ENCODE results near the gene DIPK1A.

The DIPK1A gene

GRCh38 chr1:92944901-92945747, 16.1 kb downstream of the DIPK1A start:
- no peak overlapping the region for H3K4me3 ChIP-seq (ENCODE audit: low read length)
- H3K27me3 ChIP-seq (ENCODE audit: control insufficient read depth, insufficient read depth, low read length) = no peaks in the 10 kb centered on the region
- no peaks in the 10 kb centered on the region for H3K9me3 ChIP-seq (ENCODE audit: control insufficient read depth, low read length)
- no peaks in the 10 kb centered on the region for H3K36me3 ChIP-seq (ENCODE audit: control insufficient read depth, insufficient read depth, low read length)
- H3K9ac ChIP-seq (ENCODE audit: low read length) = no peak overlapping the region
- H3K4me1 ChIP-seq (ENCODE audit: control insufficient read depth, insufficient read depth, low read length) = peaks cover 16% of the 10 kb centered on the region

- Histone ChIP-seq H3K27me3 (ENCODE audit: control insufficient read depth, insufficient read depth, low read length) (no peaks in the 10 kb centered on the region), H3K9me3 (ENCODE audit: control insufficient read depth, low read length) (no peaks in the 10 kb centered on the region), H3K4me3 (ENCODE audit: low read length) (no peak overlapping the region), H3K9ac (ENCODE audit: low read length) (no peak overlapping the region), H3K4me1 (ENCODE audit: control insufficient read depth, insufficient read depth, low read length) (peaks cover 7% of the 10 kb centered on the region), H3K36me3 (ENCODE audit: control insufficient read depth, insufficient read depth, low read length) (no peaks in the 10 kb centered on the region)
Observed at GRCh38 chr1:92943502-92943847, 17.8 kb downstream of the DIPK1A start.

- peaks cover 7% of the 10 kb centered on the region for H3K4me1 ChIP-seq (ENCODE audit: control insufficient read depth, insufficient read depth, low read length)
- H3K4me3 ChIP-seq (ENCODE audit: low read length) = no peak overlapping the region
- no peaks in the 10 kb centered on the region for H3K27me3 ChIP-seq (ENCODE audit: control insufficient read depth, insufficient read depth, low read length)
- H3K9me3 ChIP-seq (ENCODE audit: control insufficient read depth, low read length) = no peaks in the 10 kb centered on the region
- no peaks in the 10 kb centered on the region for H3K36me3 ChIP-seq (ENCODE audit: control insufficient read depth, insufficient read depth, low read length)
- H3K9ac ChIP-seq (ENCODE audit: low read length) = no peak overlapping the region
Observed at GRCh38 chr1:92940541-92940940, 20.7 kb downstream of the DIPK1A start.

GRCh38 chr1:92937731-92938130, 23.5 kb downstream of the DIPK1A start:
- Histone ChIP-seq H3K27me3 (ENCODE audit: control insufficient read depth, insufficient read depth, low read length) (no peaks in the 10 kb centered on the region), H3K4me1 (ENCODE audit: control insufficient read depth, insufficient read depth, low read length) (no peaks in the 10 kb centered on the region), H3K9me3 (ENCODE audit: control insufficient read depth, low read length) (no peaks in the 10 kb centered on the region), H3K9ac (ENCODE audit: low read length) (no peak overlapping the region), H3K4me3 (ENCODE audit: low read length) (no peak overlapping the region), H3K36me3 (ENCODE audit: control insufficient read depth, insufficient read depth, low read length) (no peaks in the 10 kb centered on the region)

- Histone ChIP-seq H3K9ac (ENCODE audit: low read length) (no peak overlapping the region), H3K4me1 (ENCODE audit: control insufficient read depth, insufficient read depth, low read length) (no peaks in the 10 kb centered on the region), H3K9me3 (ENCODE audit: control insufficient read depth, low read length) (no peaks in the 10 kb centered on the region), H3K4me3 (ENCODE audit: low read length) (no peak overlapping the region), H3K27me3 (ENCODE audit: control insufficient read depth, insufficient read depth, low read length) (no peaks in the 10 kb centered on the region), H3K36me3 (ENCODE audit: control insufficient read depth, insufficient read depth, low read length) (no peaks in the 10 kb centered on the region)
Observed at GRCh38 chr1:92936865-92937264, 24.4 kb downstream of the DIPK1A start.

- no peaks in the 10 kb centered on the region for H3K9me3 ChIP-seq (ENCODE audit: control insufficient read depth, low read length)
- H3K4me3 ChIP-seq (ENCODE audit: low read length) = no peak overlapping the region
- H3K9ac ChIP-seq (ENCODE audit: low read length) = no peak overlapping the region
- H3K36me3 ChIP-seq (ENCODE audit: control insufficient read depth, insufficient read depth, low read length) = no peaks in the 10 kb centered on the region
- H3K4me1 ChIP-seq (ENCODE audit: control insufficient read depth, insufficient read depth, low read length) = peaks cover 4% of the 10 kb centered on the region
- no peaks in the 10 kb centered on the region for H3K27me3 ChIP-seq (ENCODE audit: control insufficient read depth, insufficient read depth, low read length)
Observed at GRCh38 chr1:92934395-92935378, 26.6 kb downstream of the DIPK1A start.

- Histone ChIP-seq H3K9me3 (ENCODE audit: control insufficient read depth, low read length) (no peaks in the 10 kb centered on the region), H3K27me3 (ENCODE audit: control insufficient read depth, insufficient read depth, low read length) (no peaks in the 10 kb centered on the region), H3K36me3 (ENCODE audit: control insufficient read depth, insufficient read depth, low read length) (no peaks in the 10 kb centered on the region), H3K9ac (ENCODE audit: low read length) (no peak overlapping the region), H3K4me1 (ENCODE audit: control insufficient read depth, insufficient read depth, low read length) (peaks cover 10% of the 10 kb centered on the region), H3K4me3 (ENCODE audit: low read length) (no peak overlapping the region)
Observed at GRCh38 chr1:92933459-92933858, 27.8 kb downstream of the DIPK1A start.

- Histone ChIP-seq H3K27me3 (ENCODE audit: control insufficient read depth, insufficient read depth, low read length) (no peaks in the 10 kb centered on the region), H3K36me3 (ENCODE audit: control insufficient read depth, insufficient read depth, low read length) (no peaks in the 10 kb centered on the region), H3K4me1 (ENCODE audit: control insufficient read depth, insufficient read depth, low read length) (peaks cover 10% of the 10 kb centered on the region), H3K9ac (ENCODE audit: low read length) (no peak overlapping the region), H3K9me3 (ENCODE audit: control insufficient read depth, low read length) (no peaks in the 10 kb centered on the region), H3K4me3 (ENCODE audit: low read length) (no peak overlapping the region)
Observed at GRCh38 chr1:92931691-92932090, 29.6 kb downstream of the DIPK1A start.

- Histone ChIP-seq H3K4me1 (ENCODE audit: control insufficient read depth, insufficient read depth, low read length) (peaks cover 10% of the 10 kb centered on the region), H3K36me3 (ENCODE audit: control insufficient read depth, insufficient read depth, low read length) (no peaks in the 10 kb centered on the region), H3K27me3 (ENCODE audit: control insufficient read depth, insufficient read depth, low read length) (no peaks in the 10 kb centered on the region), H3K4me3 (ENCODE audit: low read length) (no peak overlapping the region), H3K9ac (ENCODE audit: low read length) (no peak overlapping the region), H3K9me3 (ENCODE audit: control insufficient read depth, low read length) (no peaks in the 10 kb centered on the region)
Observed at GRCh38 chr1:92929461-92929860, 31.8 kb downstream of the DIPK1A start.

- Histone ChIP-seq H3K9me3 (ENCODE audit: control insufficient read depth, low read length) (no peaks in the 10 kb centered on the region), H3K27me3 (ENCODE audit: control insufficient read depth, insufficient read depth, low read length) (no peaks in the 10 kb centered on the region), H3K4me1 (ENCODE audit: control insufficient read depth, insufficient read depth, low read length) (peaks cover 10% of the 10 kb centered on the region), H3K4me3 (ENCODE audit: low read length) (no peak overlapping the region), H3K9ac (ENCODE audit: low read length) (no peak overlapping the region), H3K36me3 (ENCODE audit: control insufficient read depth, insufficient read depth, low read length) (no peaks in the 10 kb centered on the region)
Observed at GRCh38 chr1:92927870-92928269, 33.4 kb downstream of the DIPK1A start.

GRCh38 chr1:92926873-92927272, 34.4 kb downstream of the DIPK1A start:
- H3K9me3 ChIP-seq (ENCODE audit: control insufficient read depth, low read length) = no peaks in the 10 kb centered on the region
- no peak overlapping the region for H3K9ac ChIP-seq (ENCODE audit: low read length)
- H3K36me3 ChIP-seq (ENCODE audit: control insufficient read depth, insufficient read depth, low read length) = no peaks in the 10 kb centered on the region
- peaks cover 10% of the 10 kb centered on the region for H3K4me1 ChIP-seq (ENCODE audit: control insufficient read depth, insufficient read depth, low read length)
- H3K27me3 ChIP-seq (ENCODE audit: control insufficient read depth, insufficient read depth, low read length) = no peaks in the 10 kb centered on the region
- H3K4me3 ChIP-seq (ENCODE audit: low read length) = no peak overlapping the region

GRCh38 chr1:92924501-92924900, 36.8 kb downstream of the DIPK1A start:
- Histone ChIP-seq H3K27me3 (ENCODE audit: control insufficient read depth, insufficient read depth, low read length) (no peaks in the 10 kb centered on the region), H3K4me1 (ENCODE audit: control insufficient read depth, insufficient read depth, low read length) (peaks cover 4% of the 10 kb centered on the region), H3K4me3 (ENCODE audit: low read length) (no peak overlapping the region), H3K36me3 (ENCODE audit: control insufficient read depth, insufficient read depth, low read length) (no peaks in the 10 kb centered on the region), H3K9me3 (ENCODE audit: control insufficient read depth, low read length) (no peaks in the 10 kb centered on the region), H3K9ac (ENCODE audit: low read length) (no peak overlapping the region)

Data from mucosa of stomach (tissue), 1 donor.